GM12878 (cell line): ENCODE results near the gene XG. TPM values are rescaled to one million over a fixed set of nuclear protein-coding genes. Genes with fewer than 3 reads are reported as not detected.

ENCODE experiments used
- ATAC-seq: fragments of 200-7000 bp; cut with Tn5 transposase; 3 replicates; pipeline ENCODE4 v1.9.1; 2020; ENCODE audit warnings: mild to moderate bottlenecking, moderate library complexity
- BruUV-seq: library from RNA; stranded (reverse); fragments of 400-500 nt; replicated peaks from 2 replicates; lab custom pipeline; 2021; lab: Mats Ljungman, UMichigan
- CTCF ChIA-PET: fragments of 300-600 bp; sonication (Branson Sonifier 250); formaldehyde crosslinking; extraction: SDS; loops from one replicate; lab custom pipeline; 2021; ENCODE audit warnings: inconsistent platforms; lab: Yijun Ruan, JAX
- POLR2A ChIA-PET: fragments of 350-600 bp; formaldehyde crosslinking; extraction: SDS; loops from one replicate; lab custom pipeline; 2021; ENCODE audit warnings: inconsistent platforms; lab: Charles Lee
- RAD21 ChIA-PET: fragments of 300-600 bp; sonication (Branson Sonifier 250); formaldehyde crosslinking; loops from one replicate; lab custom pipeline; 2023; ENCODE audit warnings: antibody characterized with exemption; ENCODE audit not compliant: unreplicated experiment; lab: Charles Lee
- SMC1A ChIA-PET: fragments of 300-600 bp; sonication (Branson Sonifier 250); formaldehyde crosslinking; loops from one replicate; lab custom pipeline; 2023; ENCODE audit not compliant: unreplicated experiment, uncharacterized antibody; lab: Charles Lee
- DNase-seq: peaks from one replicate; pipeline ENCODE4 v3.0.0-alpha.2; 2011; ENCODE audit warnings: low read depth, low spot score
- FAIRE-seq: peaks from 3 replicates; lab custom pipeline; 2011; peaks lifted over from hg19 to GRCh38; lab: Jason Lieb, UNC
- H2AFZ ChIP-seq: 2 replicates; pipeline ENCODE4 v1.6.0; 2011; ENCODE audit warnings: low read depth, low read length, control low read depth; ENCODE audit not compliant: control insufficient read depth
- H3K27ac ChIP-seq: 2 replicates; pipeline ENCODE4 v1.5.1; 2011; ENCODE audit warnings: control low read depth; ENCODE audit not compliant: control insufficient read depth, insufficient read depth
- H3K27me3 ChIP-seq, 2 experiments: replicated peaks in 1 of 2; 2 replicates each; pipeline versions ENCODE4 v1.6.0 to v1.6.1; 2011; ENCODE audit warnings: low read length in 1 of 2; ENCODE audit not compliant: control insufficient read depth in 2 of 2, insufficient read depth in 2 of 2
- H3K36me3 ChIP-seq, 2 experiments: 2 replicates each; pipeline ENCODE4 v1.5.1; 2011; ENCODE audit warnings: low read length in 1 of 2; ENCODE audit not compliant: control insufficient read depth in 2 of 2, insufficient read depth in 2 of 2
- H3K4me1 ChIP-seq: 2 replicates; pipeline ENCODE4 v1.6.1; 2011; ENCODE audit warnings: mild to moderate bottlenecking, low read length, moderate library complexity, mixed read lengths; ENCODE audit not compliant: control insufficient read depth, insufficient read depth
- H3K4me2 ChIP-seq: 2 replicates; pipeline ENCODE4 v1.6.0; 2011; ENCODE audit warnings: control low read depth; ENCODE audit not compliant: control insufficient read depth, insufficient read depth
- H3K4me3 ChIP-seq: fragments of 200-600 bp; sonication (generic); 2 replicates; pipeline ENCODE4 v1.5.1; 2016
- H3K79me2 ChIP-seq: 2 replicates; pipeline ENCODE4 v1.6.0; 2011; ENCODE audit warnings: low read length; ENCODE audit not compliant: control insufficient read depth, insufficient read depth
- H3K9ac ChIP-seq: 2 replicates; pipeline ENCODE4 v1.8.0; 2011; ENCODE audit warnings: low read length, control low read depth, mixed read lengths; ENCODE audit not compliant: control insufficient read depth, insufficient read depth
- H3K9me3 ChIP-seq: replicated peaks from 3 replicates; pipeline ENCODE4 v1.5.1; 2011; ENCODE audit warnings: mild to moderate bottlenecking, low read length; ENCODE audit not compliant: control insufficient read depth, insufficient read depth
- H4K20me1 ChIP-seq: 2 replicates; pipeline ENCODE4 v1.6.0; 2011; ENCODE audit not compliant: control insufficient read depth, insufficient read depth
- ASH2L ChIP-seq: fragments of 300-600, 200-600 bp; sonication (generic); IDR thresholded peaks from 2 replicates; pipeline ENCODE4 v1.6.1; 2017; ENCODE audit warnings: low read depth, mild to moderate bottlenecking, borderline replicate concordance
- ATF7 ChIP-seq: fragments of 450-650 bp; IDR thresholded peaks from 2 replicates; pipeline ENCODE4 v1.6.1; 2016; ENCODE audit warnings: low read depth, mild to moderate bottlenecking
- CHD2 ChIP-seq: IDR thresholded peaks from 2 replicates; pipeline ENCODE4 v1.6.1; 2011; ENCODE audit warnings: low read depth, low read length, improper control_type of control experiment, borderline replicate concordance
- ELK1 ChIP-seq: IDR thresholded peaks from 2 replicates; pipeline ENCODE4 v1.6.1; 2012; ENCODE audit warnings: low read depth, low read length, improper control_type of control experiment
- MEF2A ChIP-seq: IDR thresholded peaks from 2 replicates; pipeline ENCODE4 v1.6.1; 2011; ENCODE audit warnings: low read depth, mild to moderate bottlenecking, low read length, moderate library complexity; ENCODE audit not compliant: insufficient read depth
- POLR2AphosphoS5 ChIP-seq: IDR thresholded peaks from 2 replicates; pipeline ENCODE4 v1.6.1; 2011; ENCODE audit warnings: mild to moderate bottlenecking, low read length, inconsistent platforms
- SREBF1 ChIP-seq: IDR thresholded peaks from 2 replicates; pipeline ENCODE4 v1.6.1; 2012; ENCODE audit warnings: mild to moderate bottlenecking, low read length
- TCF7 ChIP-seq: IDR thresholded peaks from 2 replicates; pipeline ENCODE4 v1.6.1; 2014; ENCODE audit warnings: antibody characterized with exemption, borderline replicate concordance
- USF2 ChIP-seq: IDR thresholded peaks from 2 replicates; pipeline ENCODE4 v1.6.1; 2011; ENCODE audit warnings: low read depth, low read length, improper control_type of control experiment, borderline replicate concordance
- YBX1 ChIP-seq: fragments of 450-650 bp; IDR thresholded peaks from 2 replicates; pipeline ENCODE4 v1.6.1; 2016; ENCODE audit warnings: antibody characterized with exemption
- ZBTB11 ChIP-seq: fragments of 450-650 bp; formaldehyde crosslinking; IDR thresholded peaks from 2 replicates; pipeline ENCODE4 v1.5.0; 2022; ENCODE audit warnings: mild to moderate bottlenecking, missing genetic modification characterization
- ZBTB4 ChIP-seq: fragments of 450-650 bp; formaldehyde crosslinking; IDR thresholded peaks from 2 replicates; pipeline ENCODE4 v1.4.0; 2022; ENCODE audit warnings: mild to moderate bottlenecking, moderate library complexity
- ZNF217 ChIP-seq: fragments of 450-650 bp; IDR thresholded peaks from 2 replicates; pipeline ENCODE4 v1.6.1; 2017; ENCODE audit warnings: antibody characterized with exemption, mild to moderate bottlenecking
- ZZZ3 ChIP-seq: IDR thresholded peaks from 2 replicates; pipeline ENCODE4 v1.6.1; 2011; ENCODE audit warnings: low read depth; ENCODE audit not compliant: control insufficient read depth, insufficient read length
- in situ Hi-C: fragments of 300-500 bp; cut with MboI; formaldehyde crosslinking; loops from 9 replicates; pipeline ENCODE4 v1.14.3; 2018; ENCODE audit warnings: mixed read lengths
- intact Hi-C: fragments of 100-400 bp; cut with micrococcal nuclease; formaldehyde crosslinking; loops from one replicate; pipeline ENCODE4 v1.14.2; 2022; ENCODE audit not compliant: unreplicated experiment
- polyA plus RNA-seq, 11 experiments: library from polyadenylated mRNA; depleted of rRNA in 4 of 11; unstranded in 6 of 11; stranded (reverse) in 5 of 11; fragments of >200 nt; fragmentation: Nextera tagmentation in 4 of 11; fragmentation: Illumina TruSeq in 1 of 11; extraction: Ambion mirVana in 4 of 11; extraction: Trizol in 1 of 11; gene quantifications; 1 replicate in 1 of 11; 2 replicates in 10 of 11; pipeline versions ENCODE4 v1.2.1 to v1.2.3, GENCODE V29; 2011 to 2016; ENCODE audit warnings: inconsistent platforms in 2 of 11, missing spikeins in 2 of 11, low read depth in 1 of 11
- total RNA-seq, 4 experiments: library from RNA; depleted of rRNA in 3 of 4; stranded (reverse); fragments of >200 nt in 3 of 4; fragmentation: Illumina TruSeq in 1 of 4; extraction: Trizol in 1 of 4; gene quantifications; 2 replicates each; pipeline versions ENCODE4 v1.2.1 to v1.2.3, GENCODE V29; 2013 to 2021

XG gene
- total and polyA plus RNA-seq, 10 of the 15 experiments (the other 5 are each of a cell fraction or from before 2014, with no cell fraction given): not detected

GRCh38 chrX:2846992-2847391, 95.2 kb downstream of the XG start:
- RAD21 ChIA-PET: no interaction called here
- no peak overlapping the region for H3K4me2 ChIP-seq
- H3K36me3 ChIP-seq: no peaks in the 10 kb centered on the region
- CTCF ChIA-PET: no interaction called here
- no peaks in the 10 kb centered on the region for H3K4me1 ChIP-seq
- ATAC-seq (no peak), FAIRE-seq (no peak), DNase-seq (no peak)
- no peak overlapping the region for H3K4me3 ChIP-seq
- no peaks in the 10 kb centered on the region for H3K27me3 ChIP-seq
- TF ChIP-seq POLR2AphosphoS5 (no peak), ZZZ3 (no peak), ZNF217 (no peak), SREBF1 (no peak), YBX1 (no peak), TCF7 (no peak), ZBTB11 (CRISPR knock-in tag) (no peak), ASH2L (no peak), MEF2A (no peak), CHD2 (no peak), USF2 (no peak), ATF7 (no peak), ELK1 (no peak), ZBTB4 (CRISPR knock-in tag) (no peak)
- H3K9ac ChIP-seq: no peak overlapping the region
- no peak overlapping the region for H2AFZ ChIP-seq
- H3K79me2 ChIP-seq: no peaks in the 10 kb centered on the region
- no peaks in the 10 kb centered on the region for H4K20me1 ChIP-seq
- intact Hi-C loops: no loop called here
- in situ Hi-C loops: no loop called here
- H3K9me3 ChIP-seq: no peaks in the 10 kb centered on the region
- POLR2A ChIA-PET: no interaction called here
- SMC1A ChIA-PET: no interaction called here
- no peak overlapping the region for H3K27ac ChIP-seq
- no TSS peak for BruUV-seq
